DMS114 treated with DMSO at 0.1 percent for 48 hours (cell line): ENCODE data around the gene LUC7L3.
"Not testable (repeated sequence)": the region's sequence is repeated elsewhere in the genome, so short reads cannot be mapped to it uniquely, and the experiment has no call there.

Experiments
- DNase-seq: peaks from one replicate; lab custom pipeline; 2025; ENCODE audit not compliant: unreplicated experiment; lab: John Stamatoyannopoulos, UW

The LUC7L3 gene

GRCh38 chr17:50719144-50719923, at the start of gene LUC7L3:
LUC7L3 (plus strand) TSS chr17:50719603; CDS start chr17:50719733, 130 bp downstream.
- peak; percentile 81 for DNase-seq

- no peak for DNase-seq
Observed at GRCh38 chr17:50672071-50672470, 47.3 kb upstream of the LUC7L3 start.

GRCh38 chr17:50672831-50673551, 46.4 kb upstream of the LUC7L3 start:
- DNase-seq: no peak

- no peak for DNase-seq
Observed at GRCh38 chr17:50675190-50675589, 44.2 kb upstream of the LUC7L3 start.

GRCh38 chr17:50675627-50676026, 43.8 kb upstream of the LUC7L3 start:
- DNase-seq: no peak

GRCh38 chr17:50676065-50676975, 43.1 kb upstream of the LUC7L3 start:
- DNase-seq: no peak

- no peak for DNase-seq
Observed at GRCh38 chr17:50677851-50678375, 41.5 kb upstream of the LUC7L3 start.

- DNase-seq: no peak
Observed at GRCh38 chr17:50679008-50679544, 40.3 kb upstream of the LUC7L3 start.

- DNase-seq: no peak
Observed at GRCh38 chr17:50680126-50680525, 39.3 kb upstream of the LUC7L3 start.

GRCh38 chr17:50680543-50681262, 38.7 kb upstream of the LUC7L3 start:
- not testable (repeated sequence) for DNase-seq

- DNase-seq: peak; percentile 81
Observed at GRCh38 chr17:50681263-50682200, 37.9 kb upstream of the LUC7L3 start.

- no peak for DNase-seq
Observed at GRCh38 chr17:50682441-50682840, 37.0 kb upstream of the LUC7L3 start.

GRCh38 chr17:50682938-50683337, 36.5 kb upstream of the LUC7L3 start:
- no peak for DNase-seq

- no peak for DNase-seq
Observed at GRCh38 chr17:50683434-50684287, 35.7 kb upstream of the LUC7L3 start.

- no peak for DNase-seq
Observed at GRCh38 chr17:50684288-50684611, 35.2 kb upstream of the LUC7L3 start.

GRCh38 chr17:50684612-50685333, 34.6 kb upstream of the LUC7L3 start:
- DNase-seq: no peak

- no peak for DNase-seq
Observed at GRCh38 chr17:50685334-50685665, 34.1 kb upstream of the LUC7L3 start.
